KBM-7 (cell line): ENCODE data around the gene ACOT2.
"Not testable (repeated sequence)": the region's sequence is repeated elsewhere in the genome, so short reads cannot be mapped to it uniquely, and the experiment has no call there.

Experiments
- DNase-seq: peaks from one replicate; pipeline ENCODE4 v3.0.0-alpha.2; 2015
- in situ Hi-C: fragments of 300-500 bp; cut with MboI; formaldehyde crosslinking; loops from 2 replicates; pipeline ENCODE4 v1.14.3; 2020; ENCODE audit warnings: low sequenced_read_pairs, low pct_unique_long_range_greater_than_20kb, mixed read lengths

ACOT2 gene

DNA sequence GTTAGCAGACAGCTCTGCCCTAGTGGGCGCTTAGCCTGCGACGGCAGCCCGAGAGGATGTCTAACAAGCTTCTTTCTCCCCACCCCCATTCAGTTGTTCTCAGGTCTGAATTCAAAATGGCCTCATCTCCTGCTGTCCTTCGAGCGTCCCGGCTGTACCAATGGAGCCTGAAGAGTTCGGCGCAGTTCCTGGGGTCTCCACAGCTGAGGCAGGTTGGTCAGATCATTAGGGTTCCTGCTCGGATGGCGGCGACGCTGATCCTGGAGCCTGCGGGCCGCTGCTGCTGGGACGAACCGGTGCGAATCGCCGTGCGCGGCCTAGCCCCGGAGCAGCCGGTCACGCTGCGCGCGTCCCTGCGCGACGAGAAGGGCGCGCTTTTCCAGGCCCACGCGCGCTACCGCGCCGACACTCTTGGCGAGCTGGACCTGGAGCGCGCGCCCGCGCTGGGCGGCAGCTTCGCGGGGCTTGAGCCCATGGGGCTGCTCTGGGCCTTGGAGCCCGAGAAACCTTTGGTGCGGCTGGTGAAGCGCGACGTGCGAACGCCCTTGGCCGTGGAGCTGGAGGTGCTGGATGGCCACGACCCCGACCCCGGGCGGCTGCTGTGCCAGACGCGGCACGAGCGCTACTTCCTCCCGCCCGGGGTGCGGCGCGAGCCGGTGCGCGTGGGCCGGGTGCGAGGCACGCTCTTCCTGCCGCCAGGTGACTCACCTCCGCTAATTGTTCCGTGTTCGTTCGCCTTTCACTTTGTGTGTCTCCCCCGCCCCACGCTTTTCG is at the start of gene ACOT2:
ACOT2 (plus strand) TSS at position 29 of the 774 bp plus-strand sequence; CDS start at position 57, 28 bp downstream.
- DNase-seq, in situ Hi-C loops: not testable (repeated sequence)

GRCh38 chr14:73521229-73521628 is 47.8 kb upstream of the ACOT2 start:
- in situ Hi-C loops, result loop anchor here (25.0 kb wide), 1 partner anchor 516 kb away; no protein-coding TSS in a partner anchor
- no peak for DNase-seq

DNA sequence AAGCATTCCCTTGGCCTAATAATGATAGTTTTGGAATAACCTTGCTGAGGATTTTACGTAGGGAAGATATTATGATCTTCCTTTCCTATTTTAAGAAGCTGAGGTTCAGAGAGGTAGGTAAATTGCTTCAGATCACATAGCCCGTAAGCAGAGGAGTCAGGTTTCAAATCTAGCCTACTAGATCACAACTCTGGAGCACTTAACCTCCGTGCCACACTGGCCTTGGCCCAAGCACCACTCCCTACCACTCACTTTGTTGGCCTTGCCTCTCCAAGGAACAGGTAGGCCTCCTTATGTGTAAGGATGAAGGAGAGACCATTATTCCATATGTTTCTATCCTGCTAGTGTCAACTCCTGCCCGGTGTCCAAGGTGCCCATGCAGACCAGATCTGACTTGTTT is 44.5 kb upstream of the ACOT2 start:
- in situ Hi-C loops, result loop anchor here (25.0 kb wide), 1 partner anchor 513 kb away; no protein-coding TSS in a partner anchor
- no peak for DNase-seq

- in situ Hi-C loops, result no loop called here
Measured at GRCh38 chr14:73526036-73526984, 42.7 kb upstream of the ACOT2 start.

GRCh38 chr14:73529356-73529755 is 39.7 kb upstream of the ACOT2 start:
- in situ Hi-C loops, DNase-seq: not testable (repeated sequence)

More at GRCh38 chr14:73526036-73526984, 42.7 kb upstream of the ACOT2 start:
- DNase-seq, result no peak

DNA sequence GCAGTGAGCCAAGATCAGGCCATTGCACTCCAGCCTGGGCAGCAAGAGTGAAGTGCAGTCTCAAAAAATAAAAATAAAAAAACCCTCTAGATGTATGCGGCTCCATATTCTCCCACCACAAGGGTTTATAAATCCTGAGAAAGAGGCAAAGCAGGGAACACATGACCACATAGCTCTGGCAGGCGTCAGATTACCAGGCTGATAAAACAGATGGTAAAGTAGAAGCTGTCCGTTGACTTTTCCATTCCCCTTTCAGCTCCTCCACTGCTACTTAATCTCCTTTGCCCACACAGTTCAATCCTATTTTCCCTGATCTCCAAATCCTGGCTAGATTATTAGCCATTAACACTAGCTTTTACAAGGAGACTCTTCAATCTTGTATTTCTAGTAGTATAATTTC is 37.0 kb upstream of the ACOT2 start:
- in situ Hi-C loops, result not testable (repeated sequence)

DNA sequence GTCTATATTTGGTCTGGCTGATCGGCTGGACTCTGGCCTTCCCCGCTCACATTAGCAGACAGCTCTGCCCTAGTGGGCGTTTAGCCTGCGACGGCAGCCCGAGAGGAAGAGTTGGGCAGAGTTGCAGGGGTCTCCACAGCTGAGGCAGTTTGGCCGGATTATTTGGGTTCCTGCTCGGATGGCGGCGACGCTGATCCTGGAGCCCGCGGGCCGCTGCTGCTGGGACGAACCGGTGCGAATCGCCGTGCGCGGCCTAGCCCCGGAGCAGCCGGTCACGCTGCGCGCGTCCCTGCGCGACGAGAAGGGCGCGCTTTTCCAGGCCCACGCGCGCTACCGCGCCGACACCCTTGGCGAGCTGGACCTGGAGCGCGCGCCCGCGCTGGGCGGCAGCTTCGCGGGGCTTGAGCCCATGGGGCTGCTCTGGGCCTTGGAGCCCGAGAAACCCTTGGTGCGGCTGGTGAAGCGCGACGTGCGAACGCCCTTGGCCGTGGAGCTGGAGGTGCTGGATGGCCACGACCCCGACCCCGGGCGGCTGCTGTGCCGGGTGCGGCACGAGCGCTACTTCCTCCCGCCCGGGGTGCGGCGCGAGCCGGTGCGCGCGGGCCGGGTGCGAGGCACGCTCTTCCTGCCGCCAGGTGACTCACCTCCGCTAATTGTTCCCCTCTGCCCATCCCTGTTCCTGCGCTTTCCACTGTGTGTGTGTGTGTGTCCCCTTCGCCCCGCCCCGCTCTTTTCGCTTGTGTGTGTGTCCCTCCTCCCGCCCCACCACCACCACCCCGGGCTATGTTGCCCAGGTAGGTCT is 31.6 kb upstream of the ACOT2 start:
- DNase-seq, in situ Hi-C loops: not testable (repeated sequence)

More for the DNA sequence above, 37.0 kb upstream of the ACOT2 start:
- not testable (repeated sequence) for DNase-seq

GRCh38 chr14:73539017-73539416 is 30.0 kb upstream of the ACOT2 start:
- DNase-seq, in situ Hi-C loops: not testable (repeated sequence)

DNA sequence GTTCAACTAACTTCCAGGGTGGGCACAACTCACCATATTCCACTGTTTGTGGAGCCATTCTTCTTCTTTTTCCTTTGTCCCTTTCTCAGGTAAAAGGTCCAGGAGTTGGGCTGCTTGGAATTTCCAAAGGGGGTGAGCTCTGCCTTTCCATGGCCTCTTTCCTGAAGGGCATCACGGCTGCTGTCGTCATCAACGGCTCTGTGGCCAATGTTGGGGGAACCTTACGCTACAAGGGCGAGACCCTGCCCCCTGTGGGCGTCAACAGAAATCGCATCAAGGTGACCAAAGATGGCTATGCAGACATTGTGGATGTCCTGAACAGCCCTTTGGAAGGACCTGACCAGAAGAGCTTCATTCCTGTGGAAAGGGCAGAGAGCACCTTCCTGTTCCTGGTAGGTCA is 26.1 kb upstream of the ACOT2 start:
- in situ Hi-C loops, DNase-seq: not testable (repeated sequence)

- DNase-seq, in situ Hi-C loops: not testable (repeated sequence)
Measured at GRCh38 chr14:73545353-73545752, 23.7 kb upstream of the ACOT2 start.

- DNase-seq, in situ Hi-C loops: not testable (repeated sequence)
Measured at GRCh38 chr14:73549097-73549496, 19.9 kb upstream of the ACOT2 start.

- in situ Hi-C loops, DNase-seq: not testable (repeated sequence)
Measured at GRCh38 chr14:73549889-73550524, 19.0 kb upstream of the ACOT2 start.

DNA sequence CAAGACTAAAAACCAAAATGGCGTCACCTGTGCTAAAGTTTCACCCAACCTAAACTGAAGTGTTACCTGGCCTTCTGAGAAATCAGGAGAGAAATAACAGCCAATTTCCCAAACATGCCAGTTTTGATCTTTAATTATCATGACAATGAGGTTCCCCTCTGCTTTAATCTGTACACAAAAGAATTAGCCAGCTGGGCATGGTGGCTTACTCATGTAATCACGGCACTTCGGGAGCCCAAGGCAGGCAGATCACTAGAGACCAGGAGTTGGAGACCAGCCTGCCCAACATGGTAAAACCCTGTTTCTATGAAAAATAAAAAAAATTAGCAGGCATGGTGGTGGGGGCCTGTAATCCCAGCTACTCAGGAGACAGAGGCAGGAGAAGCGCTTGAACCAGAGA is 15.2 kb upstream of the ACOT2 start:
- DNase-seq, result no peak
- in situ Hi-C loops, result no loop called here

GRCh38 chr14:73557201-73557600 is 11.8 kb upstream of the ACOT2 start:
- DNase-seq, in situ Hi-C loops: not testable (repeated sequence)

- in situ Hi-C loops, DNase-seq: not testable (repeated sequence)
Measured at GRCh38 chr14:73558238-73558637, 10.8 kb upstream of the ACOT2 start.

DNA sequence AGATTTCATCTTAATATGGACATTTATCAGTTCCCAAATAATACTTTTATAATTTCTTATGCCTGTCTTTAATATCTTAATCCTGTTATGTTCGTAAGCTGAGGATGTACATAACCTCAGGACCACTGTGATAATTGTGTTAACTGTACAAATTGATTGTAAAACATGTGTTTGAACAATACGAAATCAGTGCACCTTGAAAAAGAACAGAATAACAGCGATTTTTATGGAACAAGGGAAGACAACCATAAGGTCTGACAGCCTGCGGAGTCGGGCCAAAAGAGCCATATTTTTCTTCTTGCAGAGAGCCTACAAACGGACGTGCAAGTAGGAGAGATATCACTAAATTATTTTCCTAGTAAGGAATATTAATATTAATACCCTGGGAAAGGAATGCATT is 6.8 kb upstream of the ACOT2 start:
- DNase-seq, in situ Hi-C loops: not testable (repeated sequence)

DNA sequence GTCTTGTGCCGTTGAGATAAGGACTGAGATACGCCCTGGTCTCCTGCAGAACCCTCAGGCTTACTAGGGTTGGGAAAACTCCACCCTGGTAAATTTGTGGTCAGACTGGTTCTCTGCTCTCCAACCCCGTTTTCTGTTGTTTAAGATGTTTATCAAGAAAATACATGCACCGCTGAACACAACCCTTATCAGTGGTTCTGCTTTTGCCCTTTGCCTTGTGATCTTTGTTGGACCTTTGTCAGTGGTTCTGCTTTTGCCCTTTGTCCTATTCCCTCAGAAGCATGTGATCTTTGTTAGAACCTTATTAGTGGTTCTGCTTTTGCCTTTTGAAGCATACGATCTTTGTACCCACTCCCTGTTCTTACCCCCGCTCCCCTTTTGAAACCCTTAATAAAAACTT is 6.3 kb upstream of the ACOT2 start:
- in situ Hi-C loops, result not testable (repeated sequence)
- peak; percentile 67 for DNase-seq

DNA sequence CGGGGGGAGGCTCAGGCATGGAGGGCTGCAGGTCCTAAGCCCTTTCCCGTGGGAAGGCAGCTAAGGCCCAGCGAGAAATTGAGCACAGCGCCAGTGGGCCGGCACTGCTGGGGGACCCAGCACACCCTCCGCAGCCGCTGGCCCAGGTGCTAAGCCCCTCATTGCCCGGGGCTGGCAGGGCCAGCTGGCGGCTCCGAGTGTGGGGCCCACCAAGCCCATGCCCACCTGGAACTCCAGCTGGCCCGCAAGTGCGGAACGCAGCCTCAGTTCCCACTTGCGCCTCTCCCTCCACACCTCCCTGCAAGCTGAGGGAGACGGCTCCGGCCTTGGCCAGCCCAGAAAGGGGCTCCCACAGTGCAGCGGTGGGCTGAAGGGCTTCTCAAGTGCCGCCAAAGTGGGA is 2.6 kb upstream of the ACOT2 start:
- DNase-seq, in situ Hi-C loops: not testable (repeated sequence)
